Right lung (tissue), 5 donors: ENCODE data around the gene HIVEP3. TPM values are rescaled to one million over a fixed set of nuclear protein-coding genes. Genes with fewer than 3 reads are reported as not detected.
"Not testable (repeated sequence)": the region's sequence is repeated elsewhere in the genome, so short reads cannot be mapped to it uniquely, and the experiment has no call there.

Source experiments
- DNase-seq, 2 donors: peaks; one replicate each; pipeline ENCODE4 v3.0.0-alpha.2; 2013
- polyA plus RNA-seq, 5 donors: library from polyadenylated mRNA; unstranded; fragments of 120-200 nt; gene quantifications; one replicate each; pipeline versions ENCODE4 v1.2.1 to v1.2.3, GENCODE V29; 2013; ENCODE audit warnings: inconsistent platforms in 1 of 5, low replicate concordance in 1 of 5; ENCODE audit not compliant: insufficient read length in 5 of 5, insufficient read depth in 1 of 5

The HIVEP3 gene
- polyA plus RNA-seq, 5 donors: 6.3 to 7.6 (median 6.7) TPM

DNA sequence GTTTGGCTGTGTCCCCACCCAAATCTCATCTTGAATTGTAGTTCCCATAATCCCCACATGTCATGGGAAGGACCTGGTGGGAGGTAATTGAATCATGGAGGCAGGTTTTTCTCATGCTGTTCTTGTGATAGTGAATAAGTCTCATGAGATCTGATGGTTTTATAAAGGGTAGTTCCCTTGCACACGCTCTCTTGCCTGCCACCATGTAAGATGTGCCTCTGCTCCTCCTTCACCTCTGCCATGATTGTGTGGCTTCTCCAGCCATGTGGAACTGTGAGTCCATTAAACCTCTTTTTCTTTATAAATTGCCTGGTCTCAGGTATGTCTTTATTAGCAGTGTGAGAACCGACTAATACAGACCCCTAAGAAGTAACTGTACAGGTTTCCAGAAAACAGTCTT lies 2.5 kb upstream of the HIVEP3 start:
- not testable (repeated sequence) for DNase-seq

DNA sequence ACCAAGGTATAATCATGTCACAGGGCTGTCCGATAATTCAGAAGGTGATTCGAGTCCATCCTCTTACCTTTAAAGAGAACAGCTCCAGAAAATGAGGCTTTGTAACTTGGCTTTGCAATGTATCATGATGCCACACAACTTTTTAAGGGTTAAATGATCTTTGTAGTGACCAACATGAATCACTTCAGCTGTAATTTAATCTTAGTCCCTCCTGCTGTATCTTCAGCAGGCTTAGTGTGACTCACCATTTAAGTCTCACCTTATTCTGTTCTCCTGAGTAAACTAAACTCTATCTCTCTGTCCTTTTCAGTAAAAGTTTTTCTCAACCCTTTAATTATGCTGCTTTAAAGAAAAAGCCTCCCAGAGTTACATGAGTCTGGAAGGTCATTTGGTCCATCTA lies 1.9 kb upstream of the HIVEP3 start:
- DNase-seq: no peak

DNA sequence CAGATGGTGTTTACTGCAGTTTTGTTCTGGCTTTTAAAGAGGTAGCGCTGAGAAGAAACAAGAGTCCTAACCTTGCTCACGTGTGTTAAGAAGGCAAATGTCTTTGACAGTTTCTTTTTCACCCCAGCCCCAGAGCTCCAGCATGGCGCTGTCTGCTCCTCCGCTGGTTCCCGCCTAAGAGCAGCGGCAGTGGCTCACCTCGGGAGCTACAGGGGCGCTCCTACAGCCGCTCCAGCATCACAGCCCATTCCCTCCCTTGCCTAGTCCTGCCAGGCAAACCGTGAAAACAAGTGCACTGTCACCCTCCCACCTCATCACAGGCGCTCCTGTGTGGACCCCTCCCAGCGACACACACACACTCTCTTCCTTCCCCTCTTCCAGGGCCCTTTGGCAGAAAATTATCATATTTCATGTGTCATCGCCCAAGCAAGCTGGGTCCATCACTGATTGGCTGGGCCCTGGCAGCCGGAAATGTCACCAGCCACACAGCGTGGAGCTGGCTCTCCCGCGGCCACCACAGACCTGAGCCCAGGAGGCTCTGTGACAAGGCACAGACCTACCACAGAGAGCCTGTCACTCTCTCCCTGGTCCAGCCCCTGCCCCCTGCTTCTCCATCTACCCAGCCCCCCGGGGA lies 1.2 kb upstream of the HIVEP3 start:
- peak in 1 of 2 donors; percentile 25 for DNase-seq

DNA sequence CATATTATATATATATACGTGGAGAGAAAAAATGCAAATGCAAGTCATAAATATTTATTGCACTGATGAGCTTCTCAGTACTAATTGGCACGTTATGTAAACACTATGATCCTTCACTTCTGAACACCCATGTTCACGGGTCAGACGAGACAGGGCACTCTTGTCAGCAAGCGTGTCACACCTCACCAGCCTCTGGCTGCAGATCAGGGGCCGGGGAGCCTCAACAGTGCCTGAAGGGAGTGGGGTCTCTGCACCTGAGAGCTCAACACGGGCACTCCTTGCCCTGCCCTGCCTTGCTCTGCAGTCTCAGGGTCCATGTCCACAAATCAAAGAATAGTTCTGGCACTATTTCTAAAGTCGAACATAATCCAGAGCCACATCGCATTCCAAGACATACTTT lies 409 bp upstream of the HIVEP3 start:
- DNase-seq: no peak

DNA sequence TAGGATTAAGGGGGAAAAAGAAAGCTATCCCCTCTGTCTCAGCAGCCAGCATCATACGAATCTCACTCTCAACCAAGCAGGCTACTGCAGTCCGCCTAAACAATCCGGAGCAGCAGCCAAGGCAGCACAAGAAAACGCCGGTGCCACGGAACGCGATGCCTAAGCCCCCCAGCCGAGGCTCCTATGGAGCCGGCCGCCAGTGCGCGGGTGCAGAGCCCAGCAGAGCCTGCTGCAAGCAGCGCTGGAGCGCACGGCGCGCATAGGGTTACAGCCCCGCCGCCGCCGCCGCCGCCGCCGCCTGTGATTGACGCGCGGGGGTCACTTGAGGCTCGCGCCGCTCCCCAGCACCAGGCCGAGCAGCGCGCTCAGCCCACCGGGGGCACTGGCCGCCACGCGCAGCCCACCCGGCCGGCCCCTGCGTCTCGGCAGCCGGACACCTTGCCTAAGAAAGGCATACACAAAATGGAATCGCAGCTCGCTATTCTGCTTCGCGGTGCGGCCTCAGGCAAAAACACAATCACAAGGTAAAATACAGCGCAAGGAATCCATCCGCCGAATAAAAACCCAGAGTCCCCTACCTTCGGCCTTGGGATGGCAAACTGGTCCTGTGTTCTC lies 780 bp downstream of the HIVEP3 start:
- DNase-seq: no peak

DNA sequence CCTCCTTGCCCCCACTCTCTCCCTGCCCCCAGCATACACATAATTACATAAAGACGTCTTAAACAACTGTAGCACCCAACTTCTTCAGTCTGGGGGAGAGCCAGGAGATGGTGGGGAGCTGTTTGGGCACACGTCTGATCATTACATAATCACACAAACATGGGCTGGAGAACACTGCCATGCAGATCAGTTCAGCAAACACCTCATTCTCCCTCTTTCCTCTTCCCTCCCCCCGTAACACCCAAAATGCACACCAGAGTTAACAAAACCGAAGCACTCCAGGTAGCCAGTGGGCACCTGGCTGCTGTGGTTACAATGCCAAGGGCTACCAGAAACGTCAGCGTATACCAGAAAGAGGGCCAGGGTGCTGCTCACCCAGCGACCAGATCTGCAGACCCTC lies 1.6 kb downstream of the HIVEP3 start:
- DNase-seq: no peak

DNA sequence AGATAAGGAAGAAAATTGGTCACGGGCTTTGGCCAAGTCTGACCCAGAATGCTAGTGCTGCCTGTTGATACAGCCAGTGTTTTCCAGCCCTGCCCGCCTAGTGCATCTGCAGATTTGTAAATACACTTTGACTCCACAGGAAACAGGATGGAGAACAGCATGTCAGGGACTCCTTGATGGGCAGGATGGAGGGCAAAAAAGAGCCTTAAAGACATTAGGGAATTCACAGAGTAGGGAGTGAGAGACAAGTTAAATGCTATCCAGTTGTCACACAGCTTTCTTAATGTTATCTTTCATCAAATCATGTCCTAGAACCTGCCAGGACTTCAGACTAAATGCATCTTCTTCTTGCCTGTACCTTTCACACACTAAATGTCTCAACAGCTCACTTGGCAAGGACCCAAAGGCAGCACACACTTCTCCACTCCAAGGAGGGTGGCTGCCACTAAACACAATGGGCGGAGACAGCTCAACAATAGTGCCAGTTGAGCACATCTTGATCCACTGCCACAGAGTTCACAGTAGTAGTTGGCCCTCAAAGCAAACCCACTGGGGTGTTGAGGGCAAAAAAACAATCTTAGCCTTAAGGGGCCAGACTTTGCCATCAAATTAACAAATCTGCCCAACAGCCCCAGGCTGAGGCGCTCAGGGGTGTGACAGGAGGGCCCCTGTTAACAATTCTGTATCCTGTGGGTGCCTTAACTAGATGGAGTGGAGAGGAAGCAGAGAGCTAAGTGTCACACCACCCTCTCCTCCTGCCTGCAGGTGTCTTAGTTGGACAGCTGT lies 2.7 kb downstream of the HIVEP3 start:
- DNase-seq: no peak

DNA sequence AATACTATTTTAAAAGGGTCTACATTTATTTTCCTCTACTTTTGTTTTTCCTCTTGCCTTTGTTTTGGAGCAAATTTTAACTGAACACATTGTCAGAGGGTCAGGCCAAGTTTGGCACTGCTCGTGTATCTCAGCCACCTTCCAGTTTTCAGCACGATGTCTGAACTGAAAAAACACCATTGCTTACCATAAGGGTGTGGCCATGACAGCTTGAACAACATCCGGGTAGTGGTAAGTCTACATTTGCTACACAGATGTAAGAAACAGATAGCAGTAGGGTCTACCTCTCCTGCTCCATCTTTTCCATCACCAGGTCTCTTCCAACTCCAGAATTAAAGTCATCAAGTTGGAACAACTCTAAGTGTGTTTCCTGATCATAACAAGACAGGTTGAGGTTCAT lies 4.2 kb downstream of the HIVEP3 start:
- no peak for DNase-seq

DNA sequence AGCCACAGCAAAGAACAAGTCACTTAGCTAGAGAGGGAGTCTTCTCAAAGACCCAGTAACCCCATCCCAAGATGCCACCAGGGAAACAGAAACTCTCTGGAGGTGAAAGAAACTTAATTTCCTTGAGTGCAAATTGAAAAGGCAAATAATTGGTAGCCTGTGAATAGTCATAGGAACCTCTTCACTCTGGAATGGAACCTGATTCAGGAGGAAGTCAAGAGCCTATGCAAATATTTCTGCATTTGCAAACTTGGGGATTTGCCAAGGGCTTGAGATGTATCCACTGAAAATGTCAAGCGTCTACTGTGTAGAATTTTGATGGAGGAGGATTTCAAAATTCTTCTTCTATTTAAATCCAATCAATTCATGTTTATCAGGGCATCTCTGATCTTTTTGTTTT lies 5.7 kb downstream of the HIVEP3 start:
- DNase-seq: no peak

DNA sequence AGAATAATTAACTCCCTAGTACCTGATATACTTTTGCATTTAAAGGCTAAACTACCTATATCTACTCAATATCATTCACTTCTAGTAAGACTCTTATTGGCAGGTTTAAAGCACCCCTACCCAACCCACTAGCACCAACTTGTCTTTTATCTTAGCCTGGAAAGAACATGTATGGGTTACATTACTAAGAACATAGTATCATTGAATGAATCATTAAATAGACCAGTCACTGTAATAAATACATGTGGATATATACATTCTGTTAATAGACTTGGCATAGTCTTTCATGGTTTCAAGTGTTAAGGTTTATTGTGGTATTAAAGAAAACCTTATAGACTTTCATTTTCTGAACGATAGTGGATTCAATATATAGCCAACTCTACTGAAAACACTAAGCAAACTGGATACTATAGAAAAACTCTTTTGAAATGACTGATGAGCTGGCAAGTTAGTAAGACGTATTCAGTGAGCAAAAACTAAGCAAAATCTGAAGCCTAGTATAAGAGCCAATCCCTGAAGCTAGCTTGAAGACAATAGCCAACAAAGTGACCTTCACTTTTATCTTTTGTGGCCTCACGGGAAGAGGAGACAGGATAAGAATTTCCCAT lies 10.3 kb downstream of the HIVEP3 start:
- DNase-seq: no peak

DNA sequence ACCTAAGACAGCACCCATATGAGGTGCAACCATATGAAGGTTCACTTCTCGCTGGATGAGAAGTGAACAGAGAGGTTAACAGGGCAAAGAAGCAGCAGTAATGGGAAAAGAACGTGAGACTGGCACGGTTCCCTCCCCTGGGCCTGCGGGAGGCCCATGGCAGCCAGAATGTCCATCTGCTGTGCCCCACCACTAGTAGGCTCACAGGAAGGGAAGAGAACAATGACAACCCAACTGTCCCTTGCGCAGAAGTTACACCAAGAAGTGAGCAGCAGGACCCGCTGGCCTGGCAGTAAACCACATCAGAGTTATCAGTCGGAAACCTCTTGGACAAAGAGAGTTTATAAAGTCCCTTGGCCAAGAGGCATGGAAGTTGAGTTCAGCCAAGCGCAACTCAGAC lies 11.3 kb downstream of the HIVEP3 start:
- DNase-seq: no peak

DNA sequence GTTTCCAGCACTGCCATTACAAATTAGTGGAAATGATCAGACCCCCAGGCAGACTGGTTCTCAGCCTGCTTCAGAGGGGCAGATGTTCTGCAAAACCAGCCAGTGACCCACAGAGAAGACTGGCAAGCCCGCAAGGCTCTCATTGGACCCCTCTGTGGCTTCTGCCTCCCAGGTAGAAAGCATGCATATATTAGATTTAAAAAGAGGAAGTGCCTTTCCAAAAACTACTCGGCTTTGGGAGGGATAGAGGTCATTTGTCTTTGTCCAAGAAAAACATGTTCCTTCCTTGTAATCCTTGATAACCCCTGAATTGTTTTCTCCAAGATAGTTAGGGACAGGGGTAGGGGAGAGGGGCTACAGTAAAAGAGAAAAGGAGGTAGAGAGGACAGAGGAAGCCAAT lies 11.8 kb downstream of the HIVEP3 start:
- no peak for DNase-seq

DNA sequence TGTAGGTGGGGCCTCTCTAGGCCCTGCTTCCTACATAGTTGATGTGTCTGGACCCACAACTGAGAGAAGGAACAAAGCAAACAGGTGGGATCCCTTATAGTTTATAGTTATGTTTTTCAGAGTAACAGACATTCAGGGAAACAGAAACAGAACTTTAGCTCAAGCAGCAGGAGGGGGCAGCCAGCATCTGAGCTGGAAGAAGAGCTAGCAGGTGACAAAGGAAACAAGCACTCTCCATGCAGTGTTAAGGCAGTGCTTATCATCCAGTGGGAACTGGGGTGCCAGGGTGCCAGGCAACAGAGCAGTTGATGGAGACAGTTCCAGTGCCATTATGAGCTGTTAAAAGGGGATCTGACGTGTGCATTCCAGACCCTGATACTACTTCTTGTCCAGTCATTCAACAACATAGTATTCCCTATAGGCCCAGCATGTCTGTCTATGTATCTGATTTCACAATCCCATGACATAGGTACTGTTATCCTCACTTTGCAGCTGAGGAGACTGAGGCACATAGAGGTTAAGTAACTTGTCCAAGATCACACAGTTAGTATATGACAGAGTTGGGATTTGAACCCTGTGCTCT lies 13.5 kb downstream of the HIVEP3 start:
- DNase-seq: no peak

DNA sequence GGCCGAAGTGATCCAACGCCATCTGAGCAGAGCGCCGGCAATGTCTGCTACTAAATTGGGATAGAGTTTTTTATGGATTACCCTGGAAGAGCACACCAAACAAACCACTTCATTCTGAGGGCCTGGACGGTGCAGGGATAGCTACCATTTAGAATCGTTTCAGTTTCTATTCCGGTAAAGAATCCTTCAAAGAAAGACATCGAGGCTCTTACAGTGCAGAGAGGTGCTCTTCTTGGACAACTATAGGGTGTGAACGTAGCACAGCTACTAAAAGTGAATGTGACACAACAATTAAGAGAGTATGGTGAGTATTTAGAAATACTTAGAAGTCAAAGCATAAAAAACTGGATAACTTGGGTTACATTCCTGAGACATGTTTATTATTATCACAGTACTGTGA lies 16.1 kb downstream of the HIVEP3 start:
- DNase-seq: no peak

DNA sequence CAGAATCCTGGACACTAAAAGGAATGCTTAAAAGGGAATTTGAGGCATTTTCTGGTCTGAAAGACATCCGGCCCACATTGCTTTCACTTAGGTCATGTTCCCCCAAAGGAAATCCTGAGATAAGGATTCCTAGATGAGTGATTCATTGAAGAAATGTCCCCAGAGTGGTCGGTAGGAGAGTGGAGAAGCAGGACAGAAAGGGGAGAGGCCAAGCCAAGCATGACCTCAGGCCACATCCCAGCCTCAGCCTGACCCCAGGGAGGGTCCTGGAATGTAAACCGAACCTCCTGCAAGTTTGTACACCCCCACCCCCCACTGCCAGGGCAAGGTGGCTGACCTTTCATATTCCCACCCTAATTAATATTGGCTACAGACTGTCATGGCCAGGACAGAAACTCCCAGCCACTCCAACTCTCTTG lies 16.6 kb downstream of the HIVEP3 start:
- DNase-seq: no peak

DNA sequence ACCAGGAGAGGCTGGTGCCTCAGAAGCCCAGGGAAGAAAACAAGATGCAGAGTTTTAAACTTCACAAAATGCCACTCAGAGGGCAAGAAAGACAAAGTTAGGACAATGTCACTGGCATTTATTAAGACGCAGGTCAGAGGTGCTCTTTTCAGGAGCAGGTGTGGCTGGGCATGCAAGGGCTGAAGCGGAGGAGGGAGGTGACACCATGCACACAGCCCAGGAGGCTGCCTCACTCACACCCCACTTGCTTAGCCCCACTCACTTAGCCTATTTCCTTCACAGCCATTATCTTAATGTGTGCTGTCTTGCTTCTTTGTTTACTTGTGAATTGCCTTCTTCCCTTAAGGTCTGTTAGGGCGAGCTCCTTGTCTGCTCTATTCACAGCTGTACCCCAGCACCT lies 17.2 kb downstream of the HIVEP3 start:
- DNase-seq: no peak

DNA sequence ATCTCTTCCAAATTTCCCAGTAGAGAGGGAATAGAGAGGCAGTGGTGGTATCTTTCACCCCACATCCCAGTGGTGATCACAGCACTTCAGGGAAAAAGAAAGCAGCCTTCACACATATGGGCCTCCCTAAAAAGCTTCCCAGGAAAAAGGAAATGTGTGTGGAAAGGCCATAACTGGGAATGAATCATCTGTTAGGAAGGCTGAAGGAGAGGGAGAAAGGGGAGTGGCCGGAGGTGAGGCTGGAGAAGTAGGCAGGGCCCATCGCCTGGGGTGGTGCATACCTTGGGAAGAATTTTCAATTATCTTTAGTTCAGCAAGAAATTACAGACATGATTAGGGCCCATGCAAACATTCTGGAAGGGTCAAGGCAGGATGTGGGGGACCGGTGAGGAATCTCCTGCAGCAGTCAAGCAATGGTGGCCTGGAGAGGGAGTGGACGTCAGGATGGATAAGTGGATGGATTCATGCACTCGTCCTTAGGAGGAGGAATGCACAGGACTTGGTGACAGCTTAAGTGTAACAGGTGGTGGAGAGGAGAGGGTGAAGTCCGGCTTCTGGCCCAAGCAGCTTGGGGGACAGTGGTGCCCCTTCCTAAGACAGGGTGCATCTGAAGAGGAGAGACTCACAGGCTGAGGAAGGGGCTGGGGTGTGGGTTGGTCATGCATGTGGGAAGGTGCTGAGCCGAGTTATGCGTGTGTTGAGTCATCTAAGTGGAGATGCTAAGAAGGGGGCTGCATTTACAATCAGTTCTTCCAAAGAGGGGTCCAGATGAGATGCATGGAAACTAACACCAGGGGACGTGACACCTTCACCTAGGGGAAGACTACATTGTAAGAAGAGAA lies 17.9 kb downstream of the HIVEP3 start:
- DNase-seq: no peak

DNA sequence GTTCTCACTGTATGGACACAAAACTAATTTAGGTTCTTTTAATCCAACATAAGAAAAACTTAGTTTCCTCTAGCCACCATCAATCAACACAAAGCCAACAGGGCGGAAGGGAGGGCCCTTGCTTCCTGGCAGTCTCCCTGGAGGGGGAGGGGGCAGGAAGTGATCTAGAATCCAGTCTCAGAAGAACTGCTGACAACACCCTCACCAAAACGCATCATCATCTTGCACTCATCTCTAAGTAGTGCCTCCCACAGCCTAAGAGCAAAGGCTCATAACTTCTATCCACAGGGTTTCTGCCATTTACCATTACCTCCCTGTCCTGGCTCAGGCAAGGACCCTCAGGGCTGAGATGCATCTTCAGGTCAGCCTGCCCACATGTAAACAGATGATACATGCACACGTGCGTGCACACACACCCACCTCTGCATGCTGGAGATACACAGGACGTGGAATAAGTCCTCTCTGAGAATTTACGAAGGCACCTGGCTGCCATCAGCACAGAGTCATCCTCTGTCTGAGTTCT lies 20.5 kb downstream of the HIVEP3 start:
- no peak for DNase-seq

DNA sequence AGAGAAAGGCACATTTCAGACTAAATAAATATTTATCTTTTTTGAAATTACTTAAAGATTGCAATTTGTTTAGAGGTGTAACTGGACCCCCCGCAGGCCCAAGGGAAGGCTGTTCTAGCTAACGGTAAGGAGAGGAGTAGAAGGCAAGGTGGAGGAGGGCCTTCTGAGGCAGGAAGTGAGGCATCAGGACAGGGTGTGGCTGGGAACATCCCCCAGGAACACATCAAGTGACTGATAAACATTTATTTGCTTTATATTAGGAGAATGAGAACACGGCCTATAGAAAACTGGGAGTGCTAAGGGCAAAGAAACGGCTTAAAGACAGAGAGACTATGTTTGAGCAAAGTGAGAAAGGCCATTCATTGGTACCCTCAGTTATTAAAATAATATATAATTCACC lies 23.2 kb downstream of the HIVEP3 start:
- DNase-seq: no peak

DNA sequence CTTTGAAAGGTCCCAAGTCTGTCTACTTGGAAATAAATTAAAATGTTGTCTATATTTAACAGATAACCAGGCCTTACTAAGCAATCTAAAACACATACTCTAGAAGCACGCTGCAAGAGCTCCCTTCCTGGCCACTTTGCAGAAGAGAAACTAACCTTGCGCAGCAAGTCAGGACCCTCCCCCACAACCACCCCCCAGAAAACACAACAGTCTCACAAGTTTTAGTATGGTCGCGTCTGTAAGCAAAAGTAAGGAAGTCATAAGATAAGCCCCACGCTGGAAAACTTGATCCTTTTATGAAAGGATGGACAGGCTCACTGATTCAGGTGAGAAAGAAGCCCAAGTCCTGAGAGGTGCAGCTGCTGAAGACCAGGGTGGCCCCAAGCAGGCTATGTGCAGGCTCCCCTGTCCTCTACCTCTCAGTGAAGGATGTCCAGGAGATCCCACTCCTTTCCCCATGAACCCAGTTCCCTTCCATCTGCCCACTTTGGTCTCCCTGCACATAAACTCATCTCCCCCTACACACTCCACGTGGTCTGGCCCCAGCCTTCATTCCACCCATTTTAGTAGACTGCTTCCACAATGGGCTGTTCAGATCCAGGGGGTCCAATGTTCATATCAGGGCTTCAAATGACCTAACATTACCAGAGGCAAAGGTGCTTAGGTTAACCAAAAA lies 23.8 kb downstream of the HIVEP3 start:
- no peak for DNase-seq
